Kidney epithelial cell (primary cell): ENCODE data around the gene ATXN7L2. TPM values are rescaled to one million over a fixed set of nuclear protein-coding genes. Genes with fewer than 3 reads are reported as not detected.
"Not testable (repeated sequence)": the region's sequence is repeated elsewhere in the genome, so short reads cannot be mapped to it uniquely, and the experiment has no call there.

ENCODE experiments used
- DNase-seq: peaks from one replicate; pipeline ENCODE4 v3.0.0-alpha.2; 2010; ENCODE audit warnings: low read depth
- H3K27me3 ChIP-seq: 2 replicates; pipeline ENCODE4 v1.6.0; 2011; ENCODE audit warnings: low read length; ENCODE audit not compliant: control insufficient read depth, insufficient read depth
- H3K36me3 ChIP-seq: 2 replicates; pipeline ENCODE4 v1.5.1; 2011; ENCODE audit warnings: low read length; ENCODE audit not compliant: control insufficient read depth, insufficient read depth
- H3K4me3 ChIP-seq: 2 replicates; pipeline ENCODE4 v1.5.1; 2011; ENCODE audit warnings: low read depth, mild to moderate bottlenecking, control low read depth, low read length
- total RNA-seq: library from RNA; depleted of rRNA; stranded (reverse); fragments of >200 nt; gene quantifications from 2 replicates; pipeline ENCODE4 v1.2.3, GENCODE V29; 2015
- TF ChIP-seq, protein P1 (sequence below): IDR thresholded peaks from 2 replicates; pipeline ENCODE4 v1.5.1; 2011; ENCODE audit warnings: mild to moderate bottlenecking, moderate library complexity, low read length, control low read depth, inconsistent platforms; ENCODE audit not compliant: insufficient read depth, poor library complexity, severe bottlenecking

Gene ATXN7L2
- total RNA-seq, 1 donor from 2014 or later, result 6.7 TPM

DNA sequence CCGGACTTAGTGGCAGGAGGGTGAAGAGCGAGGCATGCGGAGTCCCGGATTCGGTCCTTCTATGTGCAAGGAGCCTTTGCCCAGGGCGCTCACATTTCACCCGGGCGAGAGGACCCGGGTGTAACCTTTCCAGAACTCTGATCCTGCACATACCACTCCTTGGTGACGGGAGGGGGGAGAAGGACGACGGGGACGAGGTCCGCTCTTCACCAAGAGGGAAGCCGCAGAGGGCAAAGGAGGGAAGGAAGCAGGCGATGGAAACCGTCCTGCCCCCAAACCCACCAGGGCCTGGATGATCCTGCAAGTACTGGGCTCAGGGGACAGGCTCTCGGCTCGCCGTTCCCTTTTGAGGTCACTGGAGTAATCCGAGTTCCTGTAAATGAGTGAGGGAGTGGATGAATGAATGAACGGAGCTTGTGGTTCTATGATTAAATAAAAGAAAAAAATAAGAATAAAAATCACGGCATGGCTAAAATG, 16.4 kb upstream of the ATXN7L2 start:
- TF ChIP-seq, protein P1, sequence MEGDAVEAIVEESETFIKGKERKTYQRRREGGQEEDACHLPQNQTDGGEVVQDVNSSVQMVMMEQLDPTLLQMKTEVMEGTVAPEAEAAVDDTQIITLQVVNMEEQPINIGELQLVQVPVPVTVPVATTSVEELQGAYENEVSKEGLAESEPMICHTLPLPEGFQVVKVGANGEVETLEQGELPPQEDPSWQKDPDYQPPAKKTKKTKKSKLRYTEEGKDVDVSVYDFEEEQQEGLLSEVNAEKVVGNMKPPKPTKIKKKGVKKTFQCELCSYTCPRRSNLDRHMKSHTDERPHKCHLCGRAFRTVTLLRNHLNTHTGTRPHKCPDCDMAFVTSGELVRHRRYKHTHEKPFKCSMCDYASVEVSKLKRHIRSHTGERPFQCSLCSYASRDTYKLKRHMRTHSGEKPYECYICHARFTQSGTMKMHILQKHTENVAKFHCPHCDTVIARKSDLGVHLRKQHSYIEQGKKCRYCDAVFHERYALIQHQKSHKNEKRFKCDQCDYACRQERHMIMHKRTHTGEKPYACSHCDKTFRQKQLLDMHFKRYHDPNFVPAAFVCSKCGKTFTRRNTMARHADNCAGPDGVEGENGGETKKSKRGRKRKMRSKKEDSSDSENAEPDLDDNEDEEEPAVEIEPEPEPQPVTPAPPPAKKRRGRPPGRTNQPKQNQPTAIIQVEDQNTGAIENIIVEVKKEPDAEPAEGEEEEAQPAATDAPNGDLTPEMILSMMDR, result no peak
- Histone ChIP-seq H3K4me3 (no peak overlapping the region), H3K27me3 (peaks cover 46% of the 10 kb centered on the region), H3K36me3 (no peaks in the 10 kb centered on the region)
- no peak for DNase-seq

DNA sequence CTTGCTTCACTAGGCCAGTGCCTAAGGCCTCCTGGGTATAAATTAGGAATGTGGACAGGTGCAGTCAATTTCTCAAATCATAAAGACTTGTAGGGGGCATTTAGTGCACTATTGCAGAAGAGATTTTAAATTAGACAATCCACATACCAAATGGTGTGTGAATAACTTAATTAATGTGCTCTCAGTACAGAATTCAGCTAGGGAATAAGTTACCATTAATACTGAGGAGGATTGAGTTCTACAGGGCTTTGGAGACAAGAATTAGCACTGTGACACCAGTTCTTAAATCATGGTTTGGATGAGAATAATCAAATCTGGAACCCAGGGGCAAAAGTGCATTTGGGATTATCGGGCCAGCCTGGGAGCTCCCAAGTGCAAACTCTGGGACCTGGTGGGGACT, 15.6 kb upstream of the ATXN7L2 start:
- Histone ChIP-seq H3K27me3 (peaks cover 46% of the 10 kb centered on the region), H3K4me3 (no peak overlapping the region), H3K36me3 (no peaks in the 10 kb centered on the region)
- no peak for DNase-seq
- TF ChIP-seq, protein P1, result no peak

DNA sequence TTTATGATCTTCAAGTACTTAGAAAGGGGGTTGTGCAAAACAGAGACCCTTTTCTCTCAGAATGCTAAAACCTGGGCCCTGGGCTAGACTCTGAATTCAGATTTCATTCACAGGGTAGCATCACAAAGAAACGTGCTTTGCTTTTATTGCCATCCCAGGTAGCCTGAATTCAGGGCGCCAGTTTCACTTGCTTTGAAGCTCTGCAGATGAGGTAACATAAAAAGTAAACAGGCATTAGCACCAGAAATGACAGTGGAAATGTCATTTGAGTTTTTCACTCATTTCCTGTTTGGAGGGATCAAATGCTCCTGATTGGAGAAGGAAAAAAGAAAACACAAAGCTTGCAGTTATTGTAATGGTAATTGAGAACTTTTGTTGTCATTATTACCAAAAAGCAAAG, 14.8 kb upstream of the ATXN7L2 start:
- DNase-seq, result no peak
- TF ChIP-seq, protein P1, result no peak
- H3K36me3 ChIP-seq, result no peaks in the 10 kb centered on the region
- H3K27me3 ChIP-seq, result peaks cover 48% of the 10 kb centered on the region
- no peak overlapping the region for H3K4me3 ChIP-seq

DNA sequence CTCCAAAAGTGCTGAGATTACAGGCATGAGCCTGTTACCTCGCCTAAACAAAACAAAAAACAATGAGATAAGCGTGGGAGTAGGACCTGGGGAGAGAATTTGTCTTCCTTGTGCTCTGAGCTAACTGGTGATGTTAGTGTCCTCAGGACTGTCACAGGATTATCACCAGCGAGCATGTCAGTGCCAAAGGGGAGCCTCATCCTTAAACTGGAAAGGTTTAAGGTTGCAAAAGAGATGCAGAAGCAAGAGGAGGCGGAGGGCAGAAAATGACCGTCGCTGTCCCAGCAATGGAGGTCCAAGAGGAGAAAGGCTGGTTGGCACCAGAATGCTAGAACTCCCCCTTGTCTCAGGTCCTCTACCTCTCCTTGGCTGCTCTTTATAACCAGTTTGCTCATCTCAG, 13.5 kb upstream of the ATXN7L2 start:
- H3K27me3 ChIP-seq, result peaks cover 45% of the 10 kb centered on the region
- TF ChIP-seq, protein P1, result no peak
- no peak overlapping the region for H3K4me3 ChIP-seq
- no peaks in the 10 kb centered on the region for H3K36me3 ChIP-seq
- no peak for DNase-seq

DNA sequence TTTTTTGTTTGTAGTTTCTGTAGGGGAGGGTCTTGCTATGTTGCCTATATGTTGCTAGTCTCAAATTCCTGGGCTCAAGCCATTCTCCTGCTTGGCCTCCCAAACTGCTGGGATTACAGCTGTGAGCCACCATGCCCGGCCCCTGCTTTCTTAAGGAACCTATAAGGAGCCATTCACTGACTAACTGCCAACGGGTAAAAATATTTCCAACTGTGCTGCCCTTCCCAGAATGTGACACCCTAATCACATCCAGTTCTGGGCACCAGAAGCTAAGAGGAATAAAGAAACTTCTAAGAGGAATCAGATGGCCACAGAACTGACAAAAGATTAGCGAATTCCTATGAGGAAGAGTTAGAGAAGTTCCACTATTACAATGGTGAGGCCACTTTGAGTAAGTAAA, 10.9 kb upstream of the ATXN7L2 start:
- TF ChIP-seq, protein P1, result no peak
- Histone ChIP-seq H3K36me3 (no peaks in the 10 kb centered on the region), H3K27me3 (peaks cover 32% of the 10 kb centered on the region), H3K4me3 (no peak overlapping the region)
- no peak for DNase-seq

DNA sequence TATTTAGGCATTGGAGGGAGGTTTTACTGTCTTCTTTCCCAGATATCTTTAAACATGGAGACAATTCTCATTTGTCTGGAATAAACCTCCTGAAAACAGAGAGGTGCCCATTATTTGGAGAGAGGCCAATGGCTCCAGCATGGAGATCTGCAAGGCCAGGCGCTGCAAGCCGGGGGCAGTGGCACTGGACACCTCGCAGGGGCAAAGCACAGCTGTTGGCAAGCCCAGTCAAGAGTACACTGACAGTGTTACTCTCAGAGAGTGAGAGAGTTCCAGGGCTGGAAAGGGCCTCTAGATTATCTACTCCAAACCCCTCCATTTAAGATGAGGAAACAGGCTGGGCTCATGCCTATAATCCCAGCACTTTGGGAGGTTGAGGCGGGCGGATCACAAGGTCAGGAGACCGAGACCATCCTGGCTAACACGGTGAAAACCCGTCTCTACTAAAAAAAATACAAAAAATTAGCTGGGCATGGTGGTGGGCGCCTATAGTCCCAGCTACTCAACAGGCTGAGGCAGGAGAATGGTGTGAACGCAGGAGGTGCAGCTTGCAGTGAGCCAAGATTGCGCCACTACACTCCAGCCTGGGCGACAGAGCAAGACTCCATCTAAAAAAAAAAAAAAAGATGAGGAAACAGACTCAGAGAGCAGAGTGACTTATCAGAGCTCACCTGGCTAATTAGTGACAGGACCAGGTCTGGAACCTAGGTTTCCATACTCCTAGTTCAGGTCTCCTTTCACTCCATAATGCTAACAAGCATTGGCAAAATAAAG, 10.2 kb upstream of the ATXN7L2 start:
- DNase-seq, H3K4me3 ChIP-seq, H3K36me3 ChIP-seq: not testable (repeated sequence)
- H3K27me3 ChIP-seq, result peaks cover 26% of the 10 kb centered on the region
